Breast epithelium (tissue), 3 donors: ENCODE results near the gene MYOZ2.

Experiments
- POLR2AphosphoS5 ChIP-seq, 3 donors: sonication (generic); formaldehyde crosslinking; IDR thresholded peaks; one replicate each; pipeline ENCODE4 v1.6.1; 2017; ENCODE audit warnings: antibody characterized with exemption in 3 of 3
- TF ChIP-seq, protein P1 (sequence below), 3 donors: fragments of 450-650 bp; IDR thresholded peaks; one replicate each; pipeline ENCODE4 v1.5.1; 2016 to 2017; ENCODE audit warnings: antibody characterized with exemption in 3 of 3, mild to moderate bottlenecking in 3 of 3, moderate library complexity in 3 of 3

- TF ChIP-seq POLR2AphosphoS5 (IDR thresholded peaks at IDR 0.05), result no peak
- TF ChIP-seq, protein P1, sequence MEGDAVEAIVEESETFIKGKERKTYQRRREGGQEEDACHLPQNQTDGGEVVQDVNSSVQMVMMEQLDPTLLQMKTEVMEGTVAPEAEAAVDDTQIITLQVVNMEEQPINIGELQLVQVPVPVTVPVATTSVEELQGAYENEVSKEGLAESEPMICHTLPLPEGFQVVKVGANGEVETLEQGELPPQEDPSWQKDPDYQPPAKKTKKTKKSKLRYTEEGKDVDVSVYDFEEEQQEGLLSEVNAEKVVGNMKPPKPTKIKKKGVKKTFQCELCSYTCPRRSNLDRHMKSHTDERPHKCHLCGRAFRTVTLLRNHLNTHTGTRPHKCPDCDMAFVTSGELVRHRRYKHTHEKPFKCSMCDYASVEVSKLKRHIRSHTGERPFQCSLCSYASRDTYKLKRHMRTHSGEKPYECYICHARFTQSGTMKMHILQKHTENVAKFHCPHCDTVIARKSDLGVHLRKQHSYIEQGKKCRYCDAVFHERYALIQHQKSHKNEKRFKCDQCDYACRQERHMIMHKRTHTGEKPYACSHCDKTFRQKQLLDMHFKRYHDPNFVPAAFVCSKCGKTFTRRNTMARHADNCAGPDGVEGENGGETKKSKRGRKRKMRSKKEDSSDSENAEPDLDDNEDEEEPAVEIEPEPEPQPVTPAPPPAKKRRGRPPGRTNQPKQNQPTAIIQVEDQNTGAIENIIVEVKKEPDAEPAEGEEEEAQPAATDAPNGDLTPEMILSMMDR (IDR thresholded peaks at IDR 0.05), result no peak
Observed at GRCh38 chr4:119087656-119088055, 48.0 kb upstream of the MYOZ2 start.
